ENCODE data around the gene TSC22D4.

- TF ChIP-seq CTCF (IDR thresholded peaks at IDR 0.05) (no peak), POLR2A (IDR thresholded peaks at IDR 0.05) (no peak)
Observed at GRCh38 chr7:100517305-100517704, 38.3 kb upstream of the TSC22D4 start.
